ENCODE results near the gene AQP6.

DNA sequence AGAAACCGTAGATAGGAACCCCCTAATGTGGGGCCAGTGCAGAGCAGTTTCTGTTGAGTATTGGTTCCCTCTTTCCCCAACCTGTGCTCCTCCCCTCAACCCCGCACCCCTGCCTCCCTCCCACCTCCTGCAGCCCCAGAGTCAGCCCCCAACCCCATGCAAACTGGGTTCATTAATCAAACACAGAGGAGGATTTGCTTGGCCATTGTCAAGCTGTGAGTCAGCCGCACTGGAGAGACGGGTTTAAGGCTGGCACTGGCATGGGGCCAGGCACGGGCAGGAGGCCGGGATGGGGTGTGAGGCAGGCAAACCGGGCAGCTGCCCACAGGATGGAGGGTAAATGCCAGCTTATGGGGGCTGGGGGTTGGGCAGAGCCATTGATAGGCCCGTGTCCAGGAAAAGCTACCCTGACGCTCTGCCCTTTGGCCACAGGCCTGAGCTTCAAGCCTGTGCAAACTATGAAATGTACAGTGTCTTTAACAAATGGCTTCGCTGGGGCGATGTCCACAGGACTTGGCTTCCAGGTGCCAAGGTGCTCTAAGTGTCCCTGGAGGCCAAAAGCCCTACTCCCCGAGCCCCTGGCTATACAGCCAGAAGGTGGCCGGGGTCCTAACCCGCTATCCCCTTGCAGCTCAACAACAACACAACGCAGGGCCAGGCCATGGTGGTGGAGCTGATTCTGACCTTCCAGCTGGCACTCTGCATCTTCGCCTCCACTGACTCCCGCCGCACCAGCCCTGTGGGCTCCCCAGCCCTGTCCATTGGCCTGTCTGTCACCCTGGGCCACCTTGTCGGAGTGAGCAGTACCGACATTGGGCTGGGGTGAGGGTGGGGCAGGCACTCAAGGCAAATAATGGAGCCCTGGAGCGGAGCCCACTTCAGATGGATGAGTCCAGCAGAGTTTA is 9.6 kb upstream of the AQP6 start:
- peak; percentile 81 for TF ChIP-seq YY1 (IDR thresholded peaks at IDR 0.05; ENCODE audit: low read depth)
- peak; percentile 34; the same call in 1 of the 2 replicates for TF ChIP-seq RAD21 (IDR thresholded peaks at IDR 0.05; ENCODE audit: low read depth)
- 0 out of 2 replicates have a peak, but pooled peaks have one; percentile 26 for TF ChIP-seq EGR1 (IDR thresholded peaks at IDR 0.05)
- TF ChIP-seq, protein P1, sequence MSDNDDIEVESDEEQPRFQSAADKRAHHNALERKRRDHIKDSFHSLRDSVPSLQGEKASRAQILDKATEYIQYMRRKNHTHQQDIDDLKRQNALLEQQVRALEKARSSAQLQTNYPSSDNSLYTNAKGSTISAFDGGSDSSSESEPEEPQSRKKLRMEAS (IDR thresholded peaks at IDR 0.05): peak; percentile 97
- TF ChIP-seq, protein P2, sequence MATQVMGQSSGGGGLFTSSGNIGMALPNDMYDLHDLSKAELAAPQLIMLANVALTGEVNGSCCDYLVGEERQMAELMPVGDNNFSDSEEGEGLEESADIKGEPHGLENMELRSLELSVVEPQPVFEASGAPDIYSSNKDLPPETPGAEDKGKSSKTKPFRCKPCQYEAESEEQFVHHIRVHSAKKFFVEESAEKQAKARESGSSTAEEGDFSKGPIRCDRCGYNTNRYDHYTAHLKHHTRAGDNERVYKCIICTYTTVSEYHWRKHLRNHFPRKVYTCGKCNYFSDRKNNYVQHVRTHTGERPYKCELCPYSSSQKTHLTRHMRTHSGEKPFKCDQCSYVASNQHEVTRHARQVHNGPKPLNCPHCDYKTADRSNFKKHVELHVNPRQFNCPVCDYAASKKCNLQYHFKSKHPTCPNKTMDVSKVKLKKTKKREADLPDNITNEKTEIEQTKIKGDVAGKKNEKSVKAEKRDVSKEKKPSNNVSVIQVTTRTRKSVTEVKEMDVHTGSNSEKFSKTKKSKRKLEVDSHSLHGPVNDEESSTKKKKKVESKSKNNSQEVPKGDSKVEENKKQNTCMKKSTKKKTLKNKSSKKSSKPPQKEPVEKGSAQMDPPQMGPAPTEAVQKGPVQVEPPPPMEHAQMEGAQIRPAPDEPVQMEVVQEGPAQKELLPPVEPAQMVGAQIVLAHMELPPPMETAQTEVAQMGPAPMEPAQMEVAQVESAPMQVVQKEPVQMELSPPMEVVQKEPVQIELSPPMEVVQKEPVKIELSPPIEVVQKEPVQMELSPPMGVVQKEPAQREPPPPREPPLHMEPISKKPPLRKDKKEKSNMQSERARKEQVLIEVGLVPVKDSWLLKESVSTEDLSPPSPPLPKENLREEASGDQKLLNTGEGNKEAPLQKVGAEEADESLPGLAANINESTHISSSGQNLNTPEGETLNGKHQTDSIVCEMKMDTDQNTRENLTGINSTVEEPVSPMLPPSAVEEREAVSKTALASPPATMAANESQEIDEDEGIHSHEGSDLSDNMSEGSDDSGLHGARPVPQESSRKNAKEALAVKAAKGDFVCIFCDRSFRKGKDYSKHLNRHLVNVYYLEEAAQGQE (IDR thresholded peaks at IDR 0.05; ENCODE audit: low read depth): no peak
- TF ChIP-seq TCF12 (IDR thresholded peaks at IDR 0.05; ENCODE audit: low read depth): peak; percentile 98
- peak; percentile 54; the same call in 1 of the 2 replicates for TF ChIP-seq CEBPB (IDR thresholded peaks at IDR 0.05)
- TF ChIP-seq TAF1 (IDR thresholded peaks at IDR 0.05; ENCODE audit: low read depth): peak; percentile 39; the same call in 1 of the 2 replicates
- peak; percentile 98 for TF ChIP-seq EP300 (IDR thresholded peaks at IDR 0.05; ENCODE audit: borderline replicate concordance)
- TF ChIP-seq FOXM1 (IDR thresholded peaks at IDR 0.05; ENCODE audit: borderline replicate concordance, low read depth): no peak; the same call in none of the 2 replicates
- TF ChIP-seq TEAD4 (IDR thresholded peaks at IDR 0.05): peak; percentile 92
- TF ChIP-seq NFIC (IDR thresholded peaks at IDR 0.05): peak; percentile 100
- peak; percentile 99 for TF ChIP-seq ZBTB7A (IDR thresholded peaks at IDR 0.05; ENCODE audit: low read depth)
- TF ChIP-seq, protein P3, sequence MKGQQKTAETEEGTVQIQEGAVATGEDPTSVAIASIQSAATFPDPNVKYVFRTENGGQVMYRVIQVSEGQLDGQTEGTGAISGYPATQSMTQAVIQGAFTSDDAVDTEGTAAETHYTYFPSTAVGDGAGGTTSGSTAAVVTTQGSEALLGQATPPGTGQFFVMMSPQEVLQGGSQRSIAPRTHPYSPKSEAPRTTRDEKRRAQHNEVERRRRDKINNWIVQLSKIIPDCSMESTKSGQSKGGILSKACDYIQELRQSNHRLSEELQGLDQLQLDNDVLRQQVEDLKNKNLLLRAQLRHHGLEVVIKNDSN (IDR thresholded peaks at IDR 0.05): peak; percentile 53; the same call in 1 of the 2 replicates
